SJCRH30 (cell line): ENCODE data around the gene GALNT15. TPM values are rescaled to one million over a fixed set of nuclear protein-coding genes. Genes with fewer than 3 reads are reported as not detected.

Experiments used
- DNase-seq, 2 experiments: peaks; one replicate each; pipeline ENCODE4 v3.0.0-alpha.2; 2015 to 2020
- H3K27ac ChIP-seq: fragments of 250-450 bp; sonication (Bioruptor Pico); 2 replicates; pipeline ENCODE4 v1.5.1; 2020; ENCODE audit warnings: mild to moderate bottlenecking, moderate library complexity
- H3K27me3 ChIP-seq: fragments of 250-450 bp; sonication (Bioruptor Pico); 2 replicates; pipeline ENCODE4 v1.5.1; 2020; ENCODE audit warnings: mild to moderate bottlenecking, moderate library complexity
- H3K36me3 ChIP-seq: fragments of 250-450 bp; sonication (Bioruptor Pico); 2 replicates; pipeline ENCODE4 v1.5.1; 2020; ENCODE audit warnings: mild to moderate bottlenecking, moderate library complexity
- H3K4me1 ChIP-seq: fragments of 250-450 bp; sonication (Bioruptor Pico); 2 replicates; pipeline ENCODE4 v1.5.1; 2020; ENCODE audit warnings: mild to moderate bottlenecking, moderate library complexity
- H3K4me3 ChIP-seq: fragments of 250-450 bp; sonication (Bioruptor Pico); 2 replicates; pipeline ENCODE4 v1.5.1; 2020; ENCODE audit warnings: mild to moderate bottlenecking, moderate library complexity
- H3K9me3 ChIP-seq: fragments of 250-450 bp; sonication (Bioruptor Pico); replicated peaks from 2 replicates; pipeline ENCODE4 v1.5.1; 2020; ENCODE audit warnings: mild to moderate bottlenecking, moderate library complexity
- total RNA-seq: library from RNA; depleted of rRNA; stranded (reverse); fragments of >200 nt; shearing (Covaris generic); gene quantifications from 2 replicates; pipeline ENCODE4 v1.2.3, GENCODE V29; 2014

The GALNT15 gene
- total RNA-seq, 1 experiment from 2014 or later, result 0.10 TPM

DNA sequence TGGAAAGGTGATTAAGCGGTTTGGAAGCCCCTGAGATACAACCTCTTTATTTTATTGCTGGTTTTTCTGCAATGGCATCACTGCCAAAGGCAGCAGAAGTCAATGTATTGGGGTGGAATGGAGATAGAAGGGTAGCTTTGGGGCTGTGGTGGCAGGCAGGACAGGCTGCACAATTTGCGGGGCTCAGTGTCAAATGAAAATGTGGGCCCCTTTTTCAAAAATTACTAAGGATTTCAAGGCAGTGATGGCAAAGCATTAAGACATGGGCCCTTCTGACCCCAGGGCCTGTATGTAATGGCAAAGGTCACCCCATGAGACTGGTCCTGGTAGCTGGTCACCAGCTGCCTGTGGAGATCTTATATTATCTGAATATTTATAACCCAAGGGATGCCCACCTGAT lies 29.3 kb upstream of the GALNT15 start:
- Histone ChIP-seq H3K9me3 (no peaks in the 10 kb centered on the region), H3K27me3 (no peaks in the 10 kb centered on the region), H3K4me1 (no peaks in the 10 kb centered on the region), H3K27ac (no peak overlapping the region), H3K4me3 (no peak overlapping the region), H3K36me3 (no peaks in the 10 kb centered on the region)
- DNase-seq, result no peak

DNA sequence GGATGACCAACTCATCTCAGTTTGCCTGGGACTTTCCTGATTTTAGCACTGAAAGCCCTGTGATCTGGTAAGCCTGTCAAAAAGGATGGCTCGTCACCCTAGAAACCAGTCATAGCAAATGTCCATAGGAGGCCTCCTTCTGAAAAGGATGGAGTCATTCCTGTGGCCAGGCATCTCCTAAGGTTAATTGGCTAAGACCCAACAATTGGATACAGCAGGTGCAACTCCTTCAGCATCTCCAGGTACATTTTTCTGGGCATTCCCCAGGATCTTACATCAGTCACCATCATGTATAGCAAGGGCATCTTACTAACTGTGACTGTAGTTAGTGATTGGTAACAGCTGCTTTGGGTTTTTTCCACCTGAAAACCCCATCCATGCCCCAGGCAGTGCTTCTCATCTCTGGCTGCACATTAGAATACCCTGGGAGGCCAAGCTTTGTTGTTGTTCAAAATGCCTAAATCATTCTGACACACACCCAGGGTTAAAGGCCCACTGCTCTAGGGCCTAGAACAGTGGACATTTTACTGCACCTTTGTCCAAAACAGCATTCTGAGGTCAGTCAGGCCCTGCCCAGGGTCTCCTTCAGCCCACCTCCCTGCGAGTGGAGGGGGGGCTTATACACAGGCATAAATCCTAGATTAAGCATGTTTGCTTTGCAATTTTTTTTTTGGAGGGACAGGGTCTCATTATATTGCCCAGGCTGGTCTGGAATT lies 28.3 kb upstream of the GALNT15 start:
- H3K4me3 ChIP-seq, result no peak overlapping the region
- no peaks in the 10 kb centered on the region for H3K9me3 ChIP-seq
- no peak overlapping the region for H3K27ac ChIP-seq
- H3K27me3 ChIP-seq, result no peaks in the 10 kb centered on the region
- no peak for DNase-seq
- H3K36me3 ChIP-seq, result no peaks in the 10 kb centered on the region
- H3K4me1 ChIP-seq, result no peaks in the 10 kb centered on the region

DNA sequence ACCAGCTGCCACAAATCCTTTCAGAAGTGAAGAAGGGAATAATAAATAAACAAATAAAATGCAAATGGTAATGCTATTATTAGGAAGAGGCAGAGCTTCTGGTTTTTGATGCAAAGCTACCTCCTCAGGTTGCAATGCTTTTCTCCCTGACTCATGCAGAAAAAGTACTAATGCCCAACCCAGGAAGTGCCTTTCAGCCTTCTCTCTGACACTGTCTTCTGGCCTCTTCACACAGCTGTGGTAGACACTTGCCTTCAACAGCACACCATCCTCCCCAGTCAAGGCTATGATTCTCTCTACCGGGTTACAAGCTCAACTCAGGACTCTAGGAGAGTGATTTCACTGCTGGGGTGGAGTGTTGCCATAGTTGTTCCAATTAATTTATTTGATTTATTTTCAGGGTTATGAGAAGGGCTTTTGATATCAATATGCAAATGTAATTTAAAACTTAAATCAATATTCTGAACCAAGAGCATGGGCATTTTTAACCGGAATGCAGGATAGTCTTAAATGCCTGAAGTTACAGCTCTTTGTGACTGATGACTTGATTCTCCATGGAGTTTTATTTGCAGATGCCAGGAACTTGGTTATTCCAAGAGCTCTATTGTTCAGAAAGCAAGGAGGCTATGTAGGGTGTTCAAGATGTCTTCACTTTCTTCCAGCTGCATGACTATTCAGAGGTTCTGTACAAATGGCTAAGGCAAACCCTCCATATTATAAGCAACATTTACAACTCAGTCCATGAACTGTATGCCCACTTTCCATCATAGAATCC lies 27.1 kb upstream of the GALNT15 start:
- Histone ChIP-seq H3K27ac (no peak overlapping the region), H3K27me3 (no peaks in the 10 kb centered on the region), H3K4me3 (no peak overlapping the region), H3K9me3 (no peaks in the 10 kb centered on the region), H3K4me1 (no peaks in the 10 kb centered on the region), H3K36me3 (no peaks in the 10 kb centered on the region)
- DNase-seq, result no peak

DNA sequence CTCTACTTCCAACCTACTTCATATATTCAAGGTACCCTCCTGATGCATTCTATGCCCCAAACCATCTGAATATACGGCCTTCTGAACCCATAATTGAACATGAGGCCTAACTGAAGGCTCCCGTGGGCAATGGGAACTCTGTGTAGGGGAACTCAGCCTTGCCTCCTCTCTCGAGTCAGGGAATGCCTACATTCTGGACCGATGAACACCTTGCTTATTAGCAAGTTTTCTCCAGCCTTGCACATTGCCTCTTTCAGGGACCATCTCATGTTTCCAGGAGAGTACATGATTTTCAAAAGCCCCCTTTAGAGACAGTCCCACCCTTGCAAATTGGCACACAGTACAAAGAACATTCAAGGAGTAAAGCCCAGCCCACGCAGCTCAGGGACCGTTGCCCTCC lies 26.3 kb upstream of the GALNT15 start:
- no peak for DNase-seq
- Histone ChIP-seq H3K4me3 (no peak overlapping the region), H3K36me3 (no peaks in the 10 kb centered on the region), H3K27ac (no peak overlapping the region), H3K9me3 (no peaks in the 10 kb centered on the region), H3K4me1 (no peaks in the 10 kb centered on the region), H3K27me3 (no peaks in the 10 kb centered on the region)

DNA sequence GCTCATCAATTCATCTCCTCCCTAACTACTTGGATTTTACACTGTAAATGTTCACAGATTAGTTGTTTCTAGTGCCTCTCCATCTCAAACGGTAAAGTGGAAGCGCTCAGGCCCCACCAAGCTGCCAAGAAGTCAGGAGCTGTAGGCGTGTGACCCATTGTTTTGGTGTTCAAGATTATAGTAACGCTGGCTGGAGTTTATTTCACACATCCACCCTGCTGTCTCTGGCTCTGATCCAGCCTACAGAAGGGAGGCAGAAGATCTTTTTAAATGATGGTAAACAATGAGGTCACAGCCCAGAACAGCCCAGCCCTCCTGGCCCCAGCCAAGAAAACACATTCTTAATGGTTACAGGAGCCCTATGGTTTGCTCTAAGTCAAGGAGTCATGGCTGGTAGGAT lies 25.7 kb upstream of the GALNT15 start:
- H3K4me3 ChIP-seq, result no peak overlapping the region

DNA sequence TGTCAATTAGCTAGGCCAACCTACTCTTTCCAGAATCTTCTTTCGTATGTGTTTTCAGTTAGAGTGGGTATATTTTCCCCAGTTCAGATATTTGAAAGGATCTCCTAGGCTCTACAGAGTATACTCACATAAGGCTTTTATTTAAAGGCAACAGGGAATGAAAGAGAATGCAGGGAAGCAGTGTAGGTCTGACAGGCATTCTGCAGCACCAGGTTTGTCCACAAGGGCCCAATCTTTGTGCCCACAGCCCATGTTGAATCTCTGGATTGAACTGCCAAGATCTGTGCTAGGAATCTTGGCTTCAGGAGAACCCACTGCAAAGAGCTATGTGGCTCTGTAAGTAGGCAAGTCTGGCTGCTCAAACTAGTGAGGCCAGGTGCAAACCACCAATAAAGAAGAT lies 24.2 kb upstream of the GALNT15 start:
- no peaks in the 10 kb centered on the region for H3K9me3 ChIP-seq
- H3K36me3 ChIP-seq, result no peaks in the 10 kb centered on the region
- DNase-seq, result no peak
- no peak overlapping the region for H3K27ac ChIP-seq
- no peaks in the 10 kb centered on the region for H3K27me3 ChIP-seq
- H3K4me1 ChIP-seq, result no peaks in the 10 kb centered on the region
- H3K4me3 ChIP-seq, result no peak overlapping the region

More for the DNA sequence above, 25.7 kb upstream of the GALNT15 start:
- DNase-seq, result no peak
- H3K27me3 ChIP-seq, result no peaks in the 10 kb centered on the region
- H3K27ac ChIP-seq, result no peak overlapping the region
- H3K4me1 ChIP-seq, result no peaks in the 10 kb centered on the region
- no peaks in the 10 kb centered on the region for H3K36me3 ChIP-seq
- H3K9me3 ChIP-seq, result no peaks in the 10 kb centered on the region

DNA sequence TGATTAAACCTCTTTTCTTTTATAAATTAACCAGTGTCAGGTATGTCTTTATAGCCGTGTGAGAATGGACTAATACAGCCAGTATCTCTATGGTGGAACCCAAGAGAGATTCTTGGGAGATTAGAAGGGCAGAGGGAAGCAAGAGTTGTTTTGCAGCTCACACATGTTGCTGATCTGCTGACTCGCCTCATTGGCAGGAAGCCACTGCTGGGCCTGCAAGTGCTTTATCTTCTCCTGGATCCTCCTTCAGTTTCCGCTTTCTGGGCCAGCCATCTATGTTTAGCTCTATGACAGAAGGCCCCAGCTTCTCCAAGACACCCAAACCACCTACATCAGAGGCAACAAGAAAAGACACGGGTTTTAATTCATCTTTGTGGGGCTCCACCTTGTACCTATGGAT lies 23.4 kb upstream of the GALNT15 start:
- Histone ChIP-seq H3K4me3 (no peak overlapping the region), H3K36me3 (no peaks in the 10 kb centered on the region), H3K27me3 (no peaks in the 10 kb centered on the region), H3K4me1 (no peaks in the 10 kb centered on the region), H3K27ac (no peak overlapping the region), H3K9me3 (no peaks in the 10 kb centered on the region)
- DNase-seq, result no peak

DNA sequence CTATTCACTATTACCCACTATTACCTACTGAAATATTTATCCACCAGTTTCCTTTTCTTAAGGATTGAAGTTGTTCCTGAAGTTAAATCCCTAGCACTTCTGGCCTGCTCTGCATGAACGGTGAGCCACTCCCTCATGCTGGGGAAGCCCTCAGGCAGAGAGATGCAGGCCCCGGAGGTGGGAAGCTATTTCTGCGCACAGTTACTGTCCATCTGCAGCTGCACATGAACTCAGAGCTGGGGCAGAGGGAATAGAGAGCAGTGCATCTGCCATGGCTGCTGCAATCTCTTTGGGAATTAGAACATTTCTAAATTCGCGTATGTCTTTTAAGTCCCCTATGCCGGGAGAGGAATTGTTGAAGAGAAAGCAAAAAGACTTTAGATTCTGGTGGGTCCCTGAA lies 6.3 kb upstream of the GALNT15 start:
- Histone ChIP-seq H3K27me3 (no peaks in the 10 kb centered on the region), H3K4me1 (no peaks in the 10 kb centered on the region), H3K9me3 (no peaks in the 10 kb centered on the region), H3K36me3 (no peaks in the 10 kb centered on the region), H3K27ac (no peak overlapping the region), H3K4me3 (no peak overlapping the region)
- DNase-seq, result no peak

DNA sequence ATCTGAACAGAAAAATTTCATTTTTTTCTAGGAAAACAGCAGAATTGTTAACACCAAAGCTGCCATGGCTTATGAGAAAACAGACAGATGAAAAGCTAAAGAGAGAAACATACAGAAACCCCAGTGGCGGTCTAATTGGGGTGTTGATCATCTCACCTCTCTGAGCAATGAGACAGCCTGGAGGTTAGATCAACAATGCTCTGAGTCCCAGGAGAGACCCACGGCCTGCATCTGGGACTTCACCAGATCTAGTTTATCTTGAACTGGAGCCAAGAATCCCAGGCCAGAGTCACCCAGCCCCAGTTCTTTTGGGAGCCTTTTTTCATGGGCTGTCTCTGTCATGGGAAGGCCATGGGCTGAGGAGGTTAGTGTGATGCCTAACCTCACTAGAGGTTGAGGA lies 3.5 kb upstream of the GALNT15 start:
- no peak for DNase-seq
- no peaks in the 10 kb centered on the region for H3K27me3 ChIP-seq

DNA sequence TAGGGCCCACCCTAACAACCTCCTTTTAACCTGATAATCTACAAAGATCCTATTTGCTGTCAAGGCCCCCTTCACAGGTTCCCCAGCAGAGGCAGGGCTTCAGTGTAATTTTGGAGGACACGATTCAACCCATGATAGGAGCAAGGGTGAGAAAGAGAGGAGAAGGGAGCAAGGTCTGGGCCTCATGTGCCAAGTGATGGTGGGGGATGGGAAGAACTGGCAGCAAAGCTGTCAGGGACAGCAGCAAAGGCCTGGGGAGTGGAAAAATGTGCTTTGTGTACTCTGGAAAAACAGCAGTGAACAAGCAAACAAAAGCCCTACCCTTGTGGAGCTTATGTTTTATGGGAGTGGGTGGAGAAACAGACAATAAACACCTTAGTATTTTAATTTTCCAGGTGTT lies 2.7 kb upstream of the GALNT15 start:
- no peak overlapping the region for H3K4me3 ChIP-seq
- no peaks in the 10 kb centered on the region for H3K36me3 ChIP-seq
- H3K9me3 ChIP-seq, result no peaks in the 10 kb centered on the region
- no peak for DNase-seq
- H3K27ac ChIP-seq, result no peak overlapping the region
- H3K4me1 ChIP-seq, result peaks cover 11% of the 10 kb centered on the region
- H3K27me3 ChIP-seq, result no peaks in the 10 kb centered on the region

More for the DNA sequence above, 3.5 kb upstream of the GALNT15 start:
- Histone ChIP-seq H3K4me3 (no peak overlapping the region), H3K27ac (no peak overlapping the region), H3K4me1 (peaks cover 11% of the 10 kb centered on the region), H3K9me3 (no peaks in the 10 kb centered on the region), H3K36me3 (no peaks in the 10 kb centered on the region)

DNA sequence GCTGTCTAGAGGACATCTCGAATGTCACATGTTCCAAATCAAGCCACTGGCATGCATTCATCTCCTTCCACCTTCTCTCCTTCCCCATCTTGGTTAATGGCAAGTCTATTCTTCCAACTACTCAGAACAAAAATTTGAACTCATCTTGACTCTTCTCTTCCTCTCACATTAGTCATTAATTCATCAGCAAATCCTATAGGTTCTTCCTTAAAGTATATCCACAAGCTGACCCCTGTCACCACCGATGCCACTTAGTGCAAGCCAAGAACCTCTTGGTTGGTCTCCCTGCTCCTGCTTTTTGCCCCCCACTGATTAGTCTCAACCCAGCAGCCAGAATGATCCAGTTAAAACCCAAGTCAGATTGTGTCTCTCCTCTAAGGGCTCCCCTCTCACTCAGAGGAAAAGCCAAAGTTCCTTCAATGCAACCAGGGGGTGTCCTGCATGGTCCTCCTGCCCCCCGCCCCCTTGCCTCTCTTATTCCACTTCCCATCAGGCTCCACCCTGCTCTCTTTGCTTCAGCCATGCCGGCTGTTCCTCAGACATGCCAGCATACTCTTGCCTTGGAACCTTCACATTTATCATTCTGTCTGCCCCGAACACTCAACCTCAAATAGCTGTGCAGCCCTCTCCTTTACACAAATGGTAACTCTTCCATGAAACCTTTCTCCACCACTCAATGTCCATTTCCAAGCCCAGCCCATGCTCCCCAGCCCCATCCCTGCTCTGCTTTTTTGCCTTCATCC lies 1.0 kb upstream of the GALNT15 start:
- H3K4me3 ChIP-seq, result no peak overlapping the region
- H3K27me3 ChIP-seq, result no peaks in the 10 kb centered on the region
- H3K27ac ChIP-seq, result no peak overlapping the region
- no peaks in the 10 kb centered on the region for H3K36me3 ChIP-seq
- H3K9me3 ChIP-seq, result no peaks in the 10 kb centered on the region
- H3K4me1 ChIP-seq, result peaks cover 11% of the 10 kb centered on the region
- no peak for DNase-seq

DNA sequence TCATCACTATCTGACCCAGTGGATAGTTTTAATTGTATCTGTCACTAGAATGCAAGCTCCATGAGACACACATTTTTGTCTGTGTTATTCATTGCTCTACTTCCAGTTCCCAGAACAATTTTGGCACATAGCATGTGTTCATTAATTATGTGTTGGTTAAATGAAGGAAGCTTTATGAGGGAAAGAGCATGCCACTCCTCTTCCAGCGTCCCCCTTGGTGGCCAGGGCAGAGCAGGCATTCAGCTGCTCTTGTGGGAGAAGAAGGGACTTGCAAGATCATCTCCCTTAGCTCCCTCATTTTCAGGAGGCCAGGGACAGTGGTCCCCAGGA lies 489 bp upstream of the GALNT15 start:
- H3K9me3 ChIP-seq, result no peaks in the 10 kb centered on the region
- no peak for DNase-seq
- peaks cover 11% of the 10 kb centered on the region for H3K4me1 ChIP-seq
- H3K4me3 ChIP-seq, result no peak overlapping the region
- H3K36me3 ChIP-seq, result no peaks in the 10 kb centered on the region
- H3K27me3 ChIP-seq, result no peaks in the 10 kb centered on the region
- no peak overlapping the region for H3K27ac ChIP-seq

DNA sequence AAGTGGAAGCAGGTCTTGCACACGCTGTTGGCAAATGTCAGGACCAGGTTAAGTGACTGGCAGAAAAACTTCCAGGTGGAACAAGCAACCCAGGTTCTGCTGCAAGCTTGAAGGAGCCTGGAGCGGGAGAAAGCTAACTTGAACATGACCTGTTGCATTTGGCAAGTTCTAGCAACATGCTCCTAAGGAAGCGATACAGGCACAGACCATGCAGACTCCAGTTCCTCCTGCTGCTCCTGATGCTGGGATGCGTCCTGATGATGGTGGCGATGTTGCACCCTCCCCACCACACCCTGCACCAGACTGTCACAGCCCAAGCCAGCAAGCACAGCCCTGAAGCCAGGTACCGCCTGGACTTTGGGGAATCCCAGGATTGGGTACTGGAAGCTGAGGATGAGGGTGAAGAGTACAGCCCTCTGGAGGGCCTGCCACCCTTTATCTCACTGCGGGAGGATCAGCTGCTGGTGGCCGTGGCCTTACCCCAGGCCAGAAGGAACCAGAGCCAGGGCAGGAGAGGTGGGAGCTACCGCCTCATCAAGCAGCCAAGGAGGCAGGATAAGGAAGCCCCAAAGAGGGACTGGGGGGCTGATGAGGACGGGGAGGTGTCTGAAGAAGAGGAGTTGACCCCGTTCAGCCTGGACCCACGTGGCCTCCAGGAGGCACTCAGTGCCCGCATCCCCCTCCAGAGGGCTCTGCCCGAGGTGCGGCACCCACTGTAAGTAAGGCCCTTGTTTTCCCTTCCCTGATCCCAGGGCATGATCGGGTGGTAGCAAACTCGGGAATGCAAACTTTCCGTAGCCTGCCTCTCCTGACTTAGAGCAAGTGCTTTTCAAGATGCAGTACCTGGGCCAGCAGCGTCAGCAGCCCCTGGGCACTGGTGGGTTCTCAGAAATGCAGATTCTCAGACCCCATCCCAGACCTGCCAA lies 759 bp downstream of the GALNT15 start:
- no peaks in the 10 kb centered on the region for H3K9me3 ChIP-seq
- no peak overlapping the region for H3K27ac ChIP-seq
- no peaks in the 10 kb centered on the region for H3K27me3 ChIP-seq
- no peaks in the 10 kb centered on the region for H3K36me3 ChIP-seq
- H3K4me3 ChIP-seq, result no peak overlapping the region
- H3K4me1 ChIP-seq, result peaks cover 11% of the 10 kb centered on the region
- DNase-seq, result no peak

DNA sequence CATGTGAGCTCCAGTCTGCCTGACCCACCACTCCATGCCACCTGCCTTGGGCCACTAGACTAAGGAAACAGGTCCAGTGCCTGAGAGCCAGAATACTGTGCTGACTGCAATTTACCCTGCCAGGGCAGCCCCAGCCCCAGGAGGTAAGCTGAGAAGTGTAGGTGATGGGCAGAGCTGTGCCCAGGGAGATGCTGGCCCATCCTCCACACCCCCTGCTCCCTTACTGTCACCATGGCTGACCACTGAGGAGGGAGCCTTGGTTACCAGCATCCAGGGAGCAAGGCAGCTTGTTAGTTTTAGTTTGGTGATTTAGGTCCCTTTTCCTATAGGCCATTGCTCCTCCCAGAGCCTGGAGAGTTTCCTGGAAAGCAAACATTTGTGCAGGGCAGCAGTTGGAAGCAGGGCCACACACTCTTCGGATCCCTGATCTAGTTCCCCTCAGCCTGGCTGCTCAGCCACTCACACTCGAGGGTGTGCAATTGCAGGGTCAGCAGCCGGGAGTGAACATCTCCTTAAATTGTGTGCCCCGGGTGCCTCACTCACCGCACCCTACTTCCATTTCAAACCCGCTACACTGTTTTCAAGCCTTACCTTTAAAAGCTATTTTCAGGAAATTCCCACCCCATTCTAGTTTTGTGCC lies 2.0 kb downstream of the GALNT15 start:
- Histone ChIP-seq H3K27ac (no peak overlapping the region), H3K36me3 (no peaks in the 10 kb centered on the region), H3K4me3 (no peak overlapping the region), H3K27me3 (no peaks in the 10 kb centered on the region), H3K9me3 (no peaks in the 10 kb centered on the region), H3K4me1 (peaks cover 11% of the 10 kb centered on the region)
- DNase-seq, result no peak
